ENCODE data around the gene TAS2R60.

The TAS2R60 gene

GRCh38 chr7:143396625-143397556 lies 46.4 kb upstream of the TAS2R60 start:
- no peak overlapping the region for H3K4me3 Mint-ChIP-seq
- peaks cover 10% of the 10 kb centered on the region for H3K4me1 Mint-ChIP-seq
- no peak for TF ChIP-seq CTCF (IDR thresholded peaks at IDR 0.05)
- H3K9me3 Mint-ChIP-seq = no peaks in the 10 kb centered on the region
- no peak overlapping the region for H3K27ac Mint-ChIP-seq
- H3K27me3 Mint-ChIP-seq (ENCODE audit: low read depth, poor library complexity) = peaks cover 12% of the 10 kb centered on the region
- H3K36me3 Mint-ChIP-seq (ENCODE audit: low read depth) = peaks cover 4% of the 10 kb centered on the region
- no peak for DNase-seq

- Mint-ChIP-seq H3K4me1 (peaks cover 10% of the 10 kb centered on the region), H3K36me3 (ENCODE audit: low read depth) (peaks cover 2% of the 10 kb centered on the region), H3K9me3 (no peaks in the 10 kb centered on the region), H3K27me3 (ENCODE audit: low read depth, poor library complexity) (peaks cover 17% of the 10 kb centered on the region), H3K4me3 (no peak overlapping the region), H3K27ac (no peak overlapping the region)
- no peak for TF ChIP-seq CTCF (IDR thresholded peaks at IDR 0.05)
- DNase-seq = no peak
Measured at GRCh38 chr7:143397710-143398530, 45.3 kb upstream of the TAS2R60 start.

DNA sequence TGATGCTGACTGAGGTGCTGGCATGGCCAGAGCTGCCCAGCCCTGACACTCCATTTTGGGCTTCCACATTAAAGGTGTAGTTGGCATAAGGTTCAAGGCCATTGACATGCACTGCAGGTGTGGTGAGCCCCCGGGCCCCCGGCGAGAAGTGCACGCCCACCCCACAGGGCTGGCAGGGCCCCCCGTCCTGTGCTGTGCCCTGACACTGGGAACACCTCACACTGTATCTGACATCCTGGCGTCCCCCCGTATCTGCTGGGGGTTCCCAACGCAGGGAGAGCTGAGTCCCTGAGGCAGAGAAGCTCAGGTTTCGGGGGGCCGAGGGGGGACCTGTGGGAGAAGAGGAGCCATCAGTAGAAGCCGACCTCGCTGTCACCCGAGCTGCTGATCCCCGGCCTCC lies 44.6 kb upstream of the TAS2R60 start:
- H3K27ac Mint-ChIP-seq = no peak overlapping the region
- no peak for TF ChIP-seq CTCF (IDR thresholded peaks at IDR 0.05)
- peaks cover 10% of the 10 kb centered on the region for H3K4me1 Mint-ChIP-seq
- no peaks in the 10 kb centered on the region for H3K36me3 Mint-ChIP-seq (ENCODE audit: low read depth)
- H3K27me3 Mint-ChIP-seq (ENCODE audit: low read depth, poor library complexity) = peaks cover 15% of the 10 kb centered on the region
- no peak overlapping the region for H3K4me3 Mint-ChIP-seq
- DNase-seq = no peak
- H3K9me3 Mint-ChIP-seq = no peaks in the 10 kb centered on the region

GRCh38 chr7:143399151-143399550 lies 44.1 kb upstream of the TAS2R60 start:
- Mint-ChIP-seq H3K36me3 (ENCODE audit: low read depth) (no peaks in the 10 kb centered on the region), H3K4me3 (no peak overlapping the region), H3K9me3 (no peaks in the 10 kb centered on the region), H3K4me1 (peaks cover 10% of the 10 kb centered on the region), H3K27me3 (ENCODE audit: low read depth, poor library complexity) (peaks cover 15% of the 10 kb centered on the region), H3K27ac (no peak overlapping the region)
- no peak for TF ChIP-seq CTCF (IDR thresholded peaks at IDR 0.05)
- DNase-seq = no peak

DNA sequence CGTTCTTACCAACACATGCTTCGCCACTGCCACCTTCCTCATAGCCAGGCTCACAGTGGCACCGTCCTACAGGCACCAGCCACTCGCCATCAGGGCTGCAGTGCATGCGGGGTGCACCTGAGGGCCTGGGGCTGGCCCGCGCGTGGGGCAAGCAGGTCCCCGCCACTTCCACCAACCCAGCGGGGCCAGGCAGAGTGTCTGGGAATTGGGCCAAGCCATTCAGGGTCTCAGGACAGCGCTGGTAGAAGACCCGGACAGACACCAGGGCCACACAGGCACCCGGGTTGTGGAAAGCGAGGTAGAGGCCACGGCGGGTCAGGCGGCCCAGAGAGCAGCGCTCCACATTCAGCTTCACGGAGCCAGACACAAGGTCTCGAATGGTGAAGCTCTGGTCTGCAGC lies 43.6 kb upstream of the TAS2R60 start:
- Mint-ChIP-seq H3K27ac (no peak overlapping the region), H3K36me3 (ENCODE audit: low read depth) (no peaks in the 10 kb centered on the region), H3K27me3 (ENCODE audit: low read depth, poor library complexity) (peaks cover 15% of the 10 kb centered on the region), H3K4me3 (no peak overlapping the region), H3K9me3 (no peaks in the 10 kb centered on the region), H3K4me1 (peaks cover 11% of the 10 kb centered on the region)
- no peak for TF ChIP-seq CTCF (IDR thresholded peaks at IDR 0.05)
- DNase-seq = no peak
